ENCODE data around the gene TMEM42.
A peak's percentile ranks its signal among the peaks of the same experiment; 100 is the strongest.

The TMEM42 gene

DNA sequence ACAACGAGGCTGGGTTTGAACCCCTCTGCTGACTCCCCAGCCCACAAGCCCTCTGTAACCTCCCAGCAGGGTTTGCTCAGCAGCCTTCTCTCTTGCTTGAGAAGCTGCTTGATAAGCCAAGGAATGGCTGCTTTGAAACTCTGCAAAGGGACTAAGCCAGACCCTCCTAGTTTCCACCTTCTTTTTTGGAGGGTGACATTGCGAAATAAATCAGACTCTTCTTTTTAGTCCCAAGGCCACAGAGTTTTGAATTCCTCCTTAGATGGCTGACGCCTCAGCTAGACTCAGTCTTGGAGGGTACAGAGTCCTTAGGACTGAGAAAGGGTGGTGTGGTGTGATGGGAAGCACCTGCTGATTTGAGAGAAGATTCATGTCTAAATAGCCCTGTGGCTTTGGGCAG is 13.9 kb downstream of the TMEM42 start:
- no peak for DNase-seq

DNA sequence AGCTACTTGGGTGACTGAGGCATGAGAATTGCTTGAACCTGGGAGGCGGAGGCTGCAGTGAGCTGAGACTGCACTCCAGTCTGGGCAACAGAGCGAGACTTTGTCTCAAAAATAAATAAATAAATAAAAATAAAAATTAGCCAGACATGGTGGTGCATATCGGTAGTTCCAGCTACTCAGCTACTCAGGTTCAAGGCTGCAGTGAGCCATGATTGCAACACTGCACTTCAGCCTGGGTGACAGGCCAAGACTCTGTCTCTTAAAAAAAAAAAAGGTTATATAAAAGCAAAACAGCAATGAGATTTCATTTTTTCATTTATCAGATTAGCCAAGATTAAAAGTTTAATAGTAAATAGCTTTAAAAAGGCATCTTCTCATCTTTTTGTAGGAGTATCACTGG is 15.6 kb downstream of the TMEM42 start:
- no peak for DNase-seq

DNA sequence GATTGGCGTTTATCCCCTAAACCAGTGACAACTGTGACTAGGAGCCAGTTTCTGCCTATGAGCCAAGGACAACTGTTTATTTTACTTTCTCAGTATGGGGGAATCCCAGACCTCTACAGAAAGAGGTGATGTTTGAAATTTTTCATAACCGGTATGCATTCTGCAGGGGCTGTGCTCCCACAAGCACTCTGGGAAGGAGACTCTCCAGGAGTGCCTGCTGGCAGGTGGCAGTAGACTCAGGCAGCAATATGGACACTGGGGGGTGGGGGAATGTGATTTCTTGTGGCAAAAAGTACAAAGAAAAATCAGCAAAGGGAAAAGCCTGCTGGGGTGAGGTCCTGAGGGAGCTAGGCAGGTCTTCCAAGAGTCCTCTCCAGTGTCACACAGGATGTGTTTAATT is 18.6 kb downstream of the TMEM42 start:
- DNase-seq = no peak

DNA sequence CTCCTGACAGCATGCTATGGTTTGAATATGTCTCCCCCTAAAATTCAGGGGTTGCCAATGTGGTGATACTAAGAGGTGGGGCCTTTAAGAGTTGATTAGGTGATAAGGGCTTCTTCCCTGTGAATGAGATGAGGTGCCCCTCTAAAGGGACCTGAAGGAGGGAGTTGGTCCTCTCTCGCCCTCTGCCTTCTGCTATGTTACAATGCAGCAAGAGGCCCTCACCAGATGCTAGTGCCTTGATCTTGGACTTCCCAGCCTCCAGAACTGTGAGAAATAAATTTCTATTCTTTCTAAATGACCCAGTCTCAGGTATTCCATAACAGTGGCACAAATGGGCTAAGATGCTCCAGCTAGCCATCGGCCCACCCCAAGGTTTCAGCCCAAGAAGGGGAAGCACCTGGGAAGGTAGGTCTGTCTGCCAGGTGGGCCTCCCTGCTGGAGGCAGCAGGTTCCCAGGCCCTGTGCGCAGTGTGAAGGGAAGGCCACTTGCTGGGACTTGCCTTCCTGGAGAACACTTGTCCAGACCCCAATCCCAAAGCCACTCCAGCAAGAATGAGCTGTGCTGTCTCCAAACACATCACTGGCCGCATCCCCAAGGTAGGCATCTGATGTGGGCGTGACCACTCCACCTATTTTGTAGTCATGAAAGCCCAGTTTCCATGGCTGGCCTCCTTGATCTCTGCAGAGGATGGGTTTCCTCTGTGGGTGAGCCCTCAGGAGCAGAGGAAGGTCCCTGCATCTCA is 21.7 kb downstream of the TMEM42 start:
- DNase-seq = no peak

DNA sequence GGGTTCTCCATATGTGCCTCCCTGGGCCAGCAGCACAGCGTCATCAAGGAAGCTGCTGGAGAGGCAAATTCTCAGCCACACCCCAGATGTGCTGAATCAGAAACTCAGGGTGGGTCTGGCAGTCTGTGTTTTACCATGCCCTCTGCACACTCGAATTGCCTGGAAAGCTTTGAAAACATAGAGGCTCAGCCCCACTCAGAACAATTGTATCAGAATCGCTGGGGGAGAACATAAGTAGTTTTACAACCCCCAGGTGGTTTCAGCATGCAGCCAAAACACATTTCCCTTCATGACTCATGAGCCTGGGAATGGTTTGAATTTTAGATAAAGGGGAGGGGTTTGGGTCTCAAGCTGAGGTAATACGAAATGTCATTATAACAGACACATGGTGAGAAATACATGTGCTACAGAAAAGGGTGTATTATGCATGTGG is 22.3 kb downstream of the TMEM42 start:
- no peak for DNase-seq

DNA sequence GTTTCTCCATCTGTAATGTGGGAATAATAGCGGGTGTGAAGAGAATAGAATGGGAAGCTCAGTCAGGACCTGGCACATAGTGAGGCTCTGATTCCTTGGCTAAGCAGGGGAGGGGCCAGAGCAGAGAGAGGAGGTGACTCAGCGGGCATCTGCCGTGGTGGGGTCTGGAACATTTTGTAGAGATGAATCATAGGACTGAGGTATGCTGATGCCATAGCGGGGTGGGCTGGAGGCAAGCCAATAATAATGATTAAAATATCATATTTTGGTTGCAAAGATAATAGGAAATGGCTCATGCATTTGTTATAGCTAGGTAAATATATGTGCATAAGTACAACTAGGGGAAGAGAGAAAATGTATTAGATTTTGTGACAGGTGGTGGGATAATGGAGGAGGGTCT is 23.9 kb downstream of the TMEM42 start:
- no peak for DNase-seq

DNA sequence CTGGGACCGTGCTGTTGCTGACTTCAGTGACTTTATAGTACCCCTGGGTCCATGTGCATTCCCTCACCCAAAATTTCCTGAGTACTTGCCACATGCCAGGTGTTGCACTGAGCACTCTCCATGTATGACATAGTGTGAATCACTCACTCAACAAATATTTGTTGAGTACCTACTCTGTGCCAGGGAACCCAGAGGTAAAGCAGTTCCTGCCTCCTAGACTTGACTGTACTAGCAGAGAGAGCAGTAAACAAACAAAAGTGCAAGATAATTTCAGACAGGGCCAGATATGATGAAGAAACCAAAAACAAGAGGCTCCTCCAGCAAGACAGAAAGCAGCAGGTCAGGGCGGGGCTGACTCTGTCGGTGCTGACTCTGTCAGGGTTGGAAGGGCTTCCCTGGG is 24.8 kb downstream of the TMEM42 start:
- no peak for DNase-seq

DNA sequence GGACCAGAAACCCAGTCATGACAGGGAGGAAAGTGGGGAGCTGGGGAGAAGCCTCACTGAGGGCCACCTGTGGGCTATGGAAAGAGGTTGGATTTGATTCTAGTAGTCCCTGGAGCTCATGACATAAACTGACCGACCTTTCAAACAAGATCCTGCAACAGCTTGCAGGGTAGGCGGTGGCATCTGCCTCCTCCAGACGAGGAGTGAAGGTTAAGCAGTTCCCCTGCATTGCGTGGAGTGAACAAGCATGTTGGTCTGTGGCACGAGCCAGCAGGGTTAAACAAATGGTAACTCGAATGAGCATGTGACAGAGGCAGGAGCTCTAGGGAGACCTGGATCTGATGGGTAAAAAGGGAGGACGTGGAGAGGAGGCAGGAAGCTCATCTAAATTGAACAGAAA is 25.4 kb downstream of the TMEM42 start:
- DNase-seq = no peak

DNA sequence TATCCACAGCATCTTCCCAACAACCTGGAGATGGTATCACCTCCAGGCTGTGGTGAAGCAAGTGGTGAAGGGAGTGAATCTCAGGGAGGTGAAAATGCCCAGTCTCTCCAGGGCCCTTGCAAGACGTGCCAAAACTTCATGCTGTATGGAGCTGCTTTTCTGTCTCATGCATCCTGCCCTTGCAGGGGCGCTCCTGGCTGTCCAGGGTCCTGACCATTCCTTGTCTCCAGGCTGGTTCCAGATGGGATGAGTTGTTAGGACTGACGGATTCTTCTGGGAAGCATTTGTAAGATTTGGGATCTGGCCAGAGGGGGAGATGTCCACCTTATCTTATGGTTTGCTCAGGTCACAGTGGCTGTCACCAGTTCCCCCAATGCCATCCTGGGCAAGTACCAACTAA is 28.5 kb downstream of the TMEM42 start:
- DNase-seq = no peak

DNA sequence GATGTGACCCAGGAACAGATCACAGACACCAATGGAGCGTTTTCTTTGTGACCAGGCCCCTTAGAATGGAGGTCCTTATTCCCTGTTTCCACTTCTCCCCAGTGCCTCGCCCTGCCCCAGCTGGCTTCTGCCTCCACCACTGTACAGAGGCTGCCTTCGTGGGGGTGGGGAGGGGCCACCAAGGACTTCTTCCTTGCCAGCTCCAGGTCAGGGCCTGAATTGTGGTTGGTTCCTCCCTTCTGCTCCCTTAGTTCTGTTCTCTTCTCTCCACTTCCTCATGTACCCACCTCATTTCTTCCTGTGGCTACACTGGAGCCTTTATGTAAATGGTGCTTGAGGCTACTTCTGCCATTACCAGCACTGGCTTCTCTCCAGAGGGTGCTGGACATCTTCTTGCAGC is 29.1 kb downstream of the TMEM42 start:
- no peak for DNase-seq

DNA sequence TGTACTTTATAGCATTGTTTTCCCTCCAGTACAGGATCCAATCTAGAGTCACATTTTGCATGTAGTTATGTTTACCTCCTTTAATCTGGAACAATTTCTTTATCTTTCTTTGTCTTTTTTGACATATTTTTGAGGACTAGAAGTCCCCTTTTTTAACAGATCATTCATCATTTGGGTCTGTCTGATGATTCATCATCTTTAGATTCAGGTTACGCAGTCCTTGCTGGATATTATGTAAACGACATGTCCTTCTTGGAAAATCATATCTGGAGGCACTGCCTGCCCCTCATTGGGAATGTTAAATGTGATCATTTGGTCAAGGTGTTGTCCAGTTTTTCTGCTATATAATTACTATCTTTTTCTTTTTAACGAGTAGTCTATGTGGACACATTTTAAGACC is 31.0 kb downstream of the TMEM42 start:
- DNase-seq = no peak

DNA sequence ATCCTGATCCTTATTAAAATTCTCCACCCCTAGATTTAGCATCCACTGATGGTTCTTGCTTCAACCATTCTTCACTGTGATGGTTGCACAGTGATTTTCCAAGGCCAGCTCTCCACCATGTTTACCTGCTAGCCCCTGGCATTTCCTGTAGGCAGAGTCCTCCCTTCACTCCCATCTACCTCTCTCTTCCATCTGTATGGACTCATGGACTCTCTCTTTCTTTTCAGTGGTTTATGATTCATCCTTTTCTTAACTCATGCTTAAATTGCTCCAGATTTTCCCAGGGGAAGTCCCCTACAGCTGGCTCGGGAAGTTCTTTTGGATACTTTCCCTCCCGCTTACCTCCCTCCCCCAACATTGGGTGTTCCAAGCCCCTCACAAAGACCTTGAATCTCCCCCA is 31.4 kb downstream of the TMEM42 start:
- no peak for DNase-seq

DNA sequence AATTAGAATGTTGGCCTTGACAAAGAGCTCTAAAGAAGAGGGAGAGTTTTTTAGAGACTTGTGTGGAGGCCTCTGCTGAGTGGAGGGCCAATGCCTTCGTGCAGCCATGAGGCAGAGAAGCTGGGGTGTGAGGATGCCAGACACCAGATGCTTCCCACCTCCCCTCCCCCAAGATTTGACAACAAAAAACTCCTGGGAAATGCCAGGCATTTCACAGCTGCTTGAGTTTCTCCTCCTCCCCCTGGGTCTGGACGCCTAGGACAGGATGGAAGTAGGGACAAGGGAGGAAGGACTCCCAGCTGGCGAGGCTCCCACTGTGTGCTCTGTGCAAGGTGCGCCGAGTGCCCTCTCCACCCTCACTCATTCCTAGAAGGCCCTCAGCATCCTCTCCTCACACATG is 32.8 kb downstream of the TMEM42 start:
- no peak for DNase-seq

DNA sequence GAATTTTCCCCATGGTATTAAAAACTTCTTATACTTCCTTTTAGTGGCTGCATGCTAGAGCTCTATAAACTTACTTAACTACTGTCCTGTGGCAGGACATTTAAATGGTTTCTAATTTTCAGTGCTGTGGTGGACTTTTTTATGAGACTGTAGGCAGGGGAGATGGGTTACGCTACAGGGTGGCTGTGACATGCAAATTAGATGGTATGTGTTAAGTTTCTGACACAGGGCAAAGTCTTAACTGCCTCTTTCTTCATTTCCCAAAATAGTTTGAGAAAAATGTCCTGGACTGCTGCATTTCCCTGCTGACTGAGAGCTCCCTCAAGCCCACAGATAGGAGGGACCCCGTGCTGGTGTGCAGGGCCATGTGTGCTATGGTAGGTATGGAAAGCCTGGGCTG is 34.7 kb downstream of the TMEM42 start:
- DNase-seq = no peak

DNA sequence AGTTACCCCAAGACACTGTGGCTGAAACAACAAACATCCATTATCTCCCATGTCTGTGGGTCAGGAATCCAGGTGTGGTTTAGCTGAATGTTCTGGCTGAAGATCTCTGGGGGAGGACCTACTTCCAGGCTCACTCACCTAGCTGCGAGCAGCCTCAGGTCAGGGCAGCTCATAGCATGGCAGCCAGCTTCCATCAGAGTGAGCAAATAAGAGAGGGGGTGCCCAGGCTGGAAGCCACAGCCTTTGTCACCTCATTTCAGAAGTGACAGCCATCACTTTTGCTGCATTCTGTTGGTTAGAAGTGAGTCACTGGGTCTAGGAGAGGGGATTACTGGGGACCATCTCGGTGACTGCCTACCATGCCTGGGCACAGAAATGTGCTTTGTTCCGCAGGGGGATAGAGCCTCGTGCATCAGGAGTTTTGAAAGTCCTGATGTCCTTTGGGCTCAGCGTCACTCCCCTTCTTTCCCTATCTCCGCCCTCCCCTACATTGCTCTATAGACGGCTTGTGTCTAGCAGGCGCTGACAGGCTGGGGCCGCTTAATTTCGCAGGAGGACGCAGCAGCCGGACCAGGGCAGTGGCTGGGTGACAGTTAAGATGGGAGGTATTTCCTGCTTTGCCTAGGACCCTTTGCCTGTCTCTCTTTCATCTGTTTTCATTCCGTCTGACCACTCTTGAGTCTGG is 38.1 kb downstream of the TMEM42 start:
- peak; percentile 5 for DNase-seq

DNA sequence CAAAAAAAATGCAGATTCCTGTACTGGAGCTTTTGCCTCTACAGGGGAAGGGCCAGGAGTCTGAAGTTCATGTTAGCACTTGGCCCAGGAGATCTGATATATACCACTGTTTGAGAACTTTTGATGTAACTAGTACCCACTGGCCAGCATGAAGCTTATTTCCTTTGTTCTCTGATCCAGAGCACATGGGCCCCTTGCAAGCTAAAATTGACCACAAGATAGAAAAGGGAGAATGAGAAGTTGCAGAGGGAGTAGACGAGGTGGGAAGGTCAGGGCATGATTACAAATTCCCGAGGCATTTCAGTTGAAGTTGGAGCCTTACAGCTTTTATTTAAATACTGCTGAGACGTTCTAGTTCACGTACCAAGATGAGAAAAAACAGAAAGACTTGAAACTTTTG is 40.9 kb downstream of the TMEM42 start:
- DNase-seq = no peak

DNA sequence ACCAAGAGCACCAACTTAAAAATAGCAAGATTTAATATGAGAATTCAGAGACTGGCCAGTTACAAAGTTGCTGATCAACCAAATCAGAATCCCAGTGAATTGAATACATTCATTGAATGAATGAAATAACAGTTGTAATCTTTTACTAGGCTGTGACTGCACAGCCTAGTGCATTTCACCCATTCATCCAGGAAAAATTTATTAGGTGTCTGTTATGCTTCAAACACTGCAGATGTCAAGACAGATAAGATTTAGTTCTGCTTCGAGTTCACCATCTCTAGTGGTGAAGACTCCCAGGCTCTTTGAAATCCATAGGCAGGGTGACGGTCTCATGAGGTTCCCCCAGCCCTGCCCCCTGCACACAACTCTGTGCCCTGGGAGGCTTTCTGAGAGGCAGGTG is 41.6 kb downstream of the TMEM42 start:
- DNase-seq = no peak

DNA sequence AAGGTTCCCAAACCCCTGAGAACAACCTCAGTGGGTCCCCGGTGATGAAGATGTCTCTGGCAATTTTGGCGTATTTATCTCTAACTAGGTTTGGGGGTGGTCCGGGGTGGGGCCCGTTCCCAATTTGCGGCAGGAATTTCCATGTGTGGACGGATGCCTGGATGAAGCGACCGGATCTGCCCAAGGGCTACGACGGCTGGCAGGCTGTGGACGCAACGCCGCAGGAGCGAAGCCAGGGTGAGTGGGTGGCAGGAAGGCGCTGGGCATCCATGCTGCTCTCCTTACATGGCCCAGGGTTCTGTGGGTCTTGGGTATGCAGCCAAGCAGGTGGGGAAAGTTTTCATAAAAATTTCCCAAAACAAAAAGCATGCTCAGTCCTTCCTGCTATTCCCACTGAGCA is 42.0 kb downstream of the TMEM42 start:
- DNase-seq = no peak

DNA sequence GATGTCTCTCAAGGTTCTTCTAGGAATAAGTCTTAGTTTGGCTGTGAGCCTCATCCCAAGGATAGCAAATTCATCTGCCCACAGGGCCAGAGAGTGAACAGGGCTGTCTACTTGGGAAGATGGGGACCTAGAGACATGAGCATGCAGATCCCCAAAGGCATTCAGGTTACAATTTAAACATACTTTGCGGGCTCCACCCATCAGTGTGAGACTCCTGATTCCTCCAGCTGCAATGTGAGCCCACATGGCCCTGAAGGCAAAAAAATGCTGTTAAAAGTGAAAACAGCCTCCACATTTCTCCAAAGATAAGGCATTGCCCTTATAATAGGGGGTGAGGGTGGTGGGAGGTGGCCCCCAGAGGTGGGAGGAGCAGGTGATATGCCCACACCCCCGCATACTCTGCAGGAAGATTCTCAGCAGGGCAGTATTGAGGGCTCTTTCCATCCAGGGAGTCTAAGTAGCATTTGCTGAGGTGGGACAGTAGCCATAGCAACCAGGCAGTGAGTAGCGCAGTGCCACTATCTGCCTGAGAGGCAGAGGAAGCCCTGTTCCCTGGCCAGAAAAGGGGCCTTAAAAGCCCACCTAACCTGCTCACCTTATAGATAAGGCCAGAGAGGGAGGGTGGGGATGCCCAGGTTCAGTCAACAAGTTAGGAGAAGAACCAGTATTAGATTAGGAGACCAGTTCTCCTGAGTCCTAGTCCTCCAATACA is 43.9 kb downstream of the TMEM42 start:
- no peak for DNase-seq

DNA sequence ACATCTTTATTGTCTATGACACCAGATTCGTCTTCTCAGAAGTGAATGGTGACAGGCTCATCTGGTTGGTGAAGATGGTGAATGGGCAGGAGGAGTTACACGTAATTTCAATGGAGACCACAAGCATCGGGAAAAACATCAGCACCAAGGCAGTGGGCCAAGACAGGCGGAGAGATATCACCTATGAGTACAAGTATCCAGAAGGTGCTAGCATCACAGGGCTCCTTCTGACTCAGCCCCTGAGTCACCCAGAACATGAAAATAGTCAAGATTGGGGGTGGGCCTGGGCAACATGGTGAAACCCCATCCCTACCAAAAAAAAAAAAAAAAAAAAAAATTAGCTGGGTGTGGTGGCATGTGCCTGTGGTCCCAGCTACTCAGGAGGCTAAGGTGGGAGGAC is 45.3 kb downstream of the TMEM42 start:
- DNase-seq = no peak

DNA sequence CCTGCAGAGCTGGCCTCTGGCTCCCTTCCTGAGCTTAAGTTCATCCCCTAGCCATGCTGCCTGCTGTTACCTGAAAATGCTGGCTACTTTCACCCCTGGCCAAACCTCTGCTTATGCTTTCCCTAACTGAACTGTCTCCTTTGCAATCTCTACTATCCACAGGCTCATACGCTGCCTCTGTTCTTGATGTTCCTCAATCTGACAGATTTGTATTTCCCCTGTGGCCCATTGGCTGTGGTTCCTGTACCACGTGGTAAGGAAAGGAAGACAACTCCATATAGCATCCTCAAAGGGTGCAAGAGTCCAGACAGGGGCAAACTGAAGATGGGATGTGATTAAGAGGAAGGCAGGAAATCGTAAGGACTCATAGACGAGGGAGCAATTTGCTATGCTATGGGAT is 45.9 kb downstream of the TMEM42 start:
- no peak for DNase-seq

DNA sequence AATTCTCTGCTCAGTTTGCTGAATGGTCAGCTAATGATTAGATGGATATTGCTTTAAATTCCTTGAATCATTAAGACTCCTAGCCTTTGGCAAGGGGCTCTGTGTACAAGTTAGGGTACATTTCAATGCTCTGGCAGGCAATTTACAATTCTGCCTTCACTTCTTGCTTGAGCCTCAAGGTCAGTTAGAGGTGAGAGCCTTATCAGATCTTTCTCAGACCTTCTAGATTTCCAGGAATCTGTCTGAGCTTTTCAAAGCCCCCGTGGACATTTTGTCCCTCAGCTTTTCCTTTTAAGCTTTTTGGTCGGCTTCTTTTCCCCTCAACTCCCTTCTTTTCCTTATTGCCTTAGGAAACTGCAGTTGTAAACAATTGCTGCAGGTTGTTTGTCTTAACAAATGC is 47.4 kb downstream of the TMEM42 start:
- no peak for DNase-seq

DNA sequence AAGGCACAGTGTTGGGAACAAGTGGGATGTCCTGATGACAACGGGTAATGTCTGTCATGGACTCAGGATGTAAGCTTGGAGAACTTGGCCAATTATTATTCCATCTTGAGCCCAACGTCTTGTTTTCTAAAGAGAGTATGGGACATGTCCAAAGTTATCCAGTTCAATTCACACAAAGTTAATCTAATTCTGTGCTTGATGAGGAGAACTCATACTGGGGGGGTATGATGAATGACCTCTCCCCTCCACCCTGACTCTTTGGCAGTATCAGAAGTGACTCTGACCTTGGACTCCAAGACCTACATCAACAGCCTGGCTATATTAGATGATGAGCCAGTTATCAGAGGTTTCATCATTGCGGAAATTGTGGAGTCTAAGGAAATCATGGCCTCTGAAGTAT is 49.0 kb downstream of the TMEM42 start:
- DNase-seq = no peak

DNA sequence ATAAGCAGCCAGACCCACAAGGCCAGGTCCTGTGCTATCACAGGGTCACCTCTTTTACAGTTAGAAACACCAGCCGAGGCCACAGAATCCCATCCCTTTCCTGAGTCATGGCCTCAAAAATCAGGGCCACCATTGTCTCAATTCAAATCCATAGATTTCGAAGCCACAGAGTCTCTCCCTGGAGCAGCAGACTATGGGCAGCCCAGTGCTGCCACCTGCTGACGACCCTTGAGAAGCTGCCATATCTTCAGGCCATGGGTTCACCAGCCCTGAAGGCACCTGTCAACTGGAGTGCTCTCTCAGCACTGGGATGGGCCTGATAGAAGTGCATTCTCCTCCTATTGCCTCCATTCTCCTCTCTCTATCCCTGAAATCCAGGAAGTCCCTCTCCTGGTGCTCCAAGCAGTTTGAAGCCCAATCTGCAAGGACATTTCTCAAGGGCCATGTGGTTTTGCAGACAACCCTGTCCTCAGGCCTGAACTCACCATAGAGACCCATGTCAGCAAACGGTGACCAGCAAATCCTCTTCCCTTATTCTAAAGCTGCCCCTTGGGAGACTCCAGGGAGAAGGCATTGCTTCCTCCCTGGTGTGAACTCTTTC is 52.3 kb downstream of the TMEM42 start:
- DNase-seq = peak; percentile 48

Data from activated CD4-positive, alpha-beta T cell treated with anti-CD3 and anti-CD28 coated beads, Interleukin-2, amount 50 U/mL, for 16 hours (primary cell).